ENCODE measurements around the gene SFXN4. TPM values are rescaled to one million over a fixed set of nuclear protein-coding genes. Genes with fewer than 3 reads are reported as not detected.

SFXN4 gene
- total and polyA plus RNA-seq, 9 donors = 11.8 to 54.9 (median 18.9) TPM

GRCh38 chr10:119207713-119208552, 42.4 kb upstream of the SFXN4 start:
- peak overlapping the region; percentile 92 to 98 for H3K27ac ChIP-seq
- peak; percentile 50 to 74 (median 69) for DNase-seq
- no peaks in the 10 kb centered on the region for H3K27me3 ChIP-seq
- 0 to 1% (median 1%) methylated on average over 53 to 62 of the region's 62 CpGs for WGBS, 3 donors
- TF ChIP-seq EP300 (IDR thresholded peaks at IDR 0.05) = no peak
- TF ChIP-seq CTCF (IDR thresholded peaks at IDR 0.05) = no peak
- no peak for TF ChIP-seq POLR2A (IDR thresholded peaks at IDR 0.05)
- intact Hi-C loops (cut with DNase I) = loop anchor here (2.0 to 10.0 kb wide), 10 partner anchors 43 to 239 kb away; no protein-coding TSS in a partner anchor
- H3K4me3 ChIP-seq = peak overlapping the region; percentile 96
- peaks cover 11% of the 10 kb centered on the region for H3K4me1 ChIP-seq (ENCODE audit: insufficient read depth)
- no peaks in the 10 kb centered on the region for H3K9me3 ChIP-seq
- H3K36me3 ChIP-seq = no peaks in the 10 kb centered on the region

- WGBS, 3 donors = 0% methylated on average over 8 to 34 of the region's 34 CpGs
- DNase-seq = peak; percentile 95 to 96 (median 95)
- TF ChIP-seq EP300 (IDR thresholded peaks at IDR 0.05) = no peak
- TF ChIP-seq CTCF (IDR thresholded peaks at IDR 0.05) = no peak
- TF ChIP-seq POLR2A (IDR thresholded peaks at IDR 0.05) = peak; percentile 50
- Histone ChIP-seq H3K27ac (peak within 1 kb of the TSS; percentile 92 to 98), H3K9me3 (no peaks in the 10 kb centered on the region), H3K36me3 (no peaks in the 10 kb centered on the region), H3K27me3 (no peaks in the 10 kb centered on the region), H3K4me1 (ENCODE audit: insufficient read depth) (peaks cover 6% of the 10 kb centered on the region), H3K4me3 (peak within 1 kb of the TSS; percentile 96)
- intact Hi-C loops (cut with DNase I) = loop anchor here (2.0 to 10.0 kb wide), 7 partner anchors 45 to 239 kb away; no protein-coding TSS in a partner anchor
These were observed 41.8 kb upstream of the SFXN4 start, which contains the start of gene GRK5 for GRCh38 chr10:119207366-119207666. TSS of gene GRK5 (plus strand) at chr10:119207571. CDS start at chr10:119207918, 347 bp downstream.

GRCh38 chr10:119206603-119207365, 41.3 kb upstream of the SFXN4 start:
- Histone ChIP-seq H3K4me3 (peak overlapping the region; percentile 96), H3K27me3 (no peaks in the 10 kb centered on the region), H3K9me3 (no peaks in the 10 kb centered on the region), H3K36me3 (no peaks in the 10 kb centered on the region), H3K4me1 (ENCODE audit: insufficient read depth) (peaks cover 5% of the 10 kb centered on the region), H3K27ac (peak overlapping the region; percentile 81 to 98)
- intact Hi-C loops (cut with DNase I) = loop anchor here (2.0 to 10.0 kb wide), 7 partner anchors 46 to 240 kb away; no protein-coding TSS in a partner anchor
- TF ChIP-seq EP300 (IDR thresholded peaks at IDR 0.05) = no peak
- TF ChIP-seq CTCF (IDR thresholded peaks at IDR 0.05) = peak; percentile 46 to 97 (median 96)
- DNase-seq = peak; percentile 78 to 89 (median 83)
- WGBS, 3 donors = 0 to 1% (median 0%) methylated on average over 49 to 97 of the region's 97 CpGs

- TF ChIP-seq POLR2A (IDR thresholded peaks at IDR 0.05) (no peak), CTCF (IDR thresholded peaks at IDR 0.05) (no peak), EP300 (IDR thresholded peaks at IDR 0.05) (no peak)
- 40 to 44% (median 43%) methylated on average over 17 of the region's 17 CpGs for WGBS, 3 donors
- no peaks in the 10 kb centered on the region for H3K9me3 ChIP-seq
- peak in 2 of 5 donors; percentile 67 to 69 for DNase-seq
- H3K27ac ChIP-seq = peak overlapping the region; percentile 81 to 98
- H3K36me3 ChIP-seq = no peaks in the 10 kb centered on the region
- peaks cover 3% of the 10 kb centered on the region for H3K4me1 ChIP-seq (ENCODE audit: insufficient read depth)
- intact Hi-C loops (cut with DNase I) = loop anchor here (2.0 to 10.0 kb wide), 7 partner anchors 46 to 241 kb away; no protein-coding TSS in a partner anchor
- no peaks in the 10 kb centered on the region for H3K27me3 ChIP-seq
- H3K4me3 ChIP-seq = peak overlapping the region; percentile 96
These were observed 40.5 kb upstream of the SFXN4 start for GRCh38 chr10:119205894-119206602.

Data from ovary (tissue), 9 donors.